Spleen (tissue), 11 donors: ENCODE measurements around the gene SLC24A3. TPM values are rescaled to one million over a fixed set of nuclear protein-coding genes. Genes with fewer than 3 reads are reported as not detected.

Experiments used
- DNase-seq: peaks from one replicate; pipeline ENCODE4 v3.0.0-alpha.2; 2020
- H3K27ac ChIP-seq, 8 donors: fragments of 200-600 bp; sonication (generic) in 7 of 8; 1 replicate in 4 of 8; 2 replicates in 4 of 8; pipeline versions ENCODE4 v1.5.0 to v1.8.0; 2016 to 2021; ENCODE audit warnings: inconsistent platforms in 4 of 8, mild to moderate bottlenecking in 4 of 8, moderate library complexity in 1 of 8
- H3K27me3 ChIP-seq, 7 donors: fragments of 200-600 bp; sonication (generic) in 6 of 7; replicated peaks in 1 of 7; 1 replicate in 4 of 7; 2 replicates in 3 of 7; pipeline versions ENCODE4 v1.5.0 to v1.8.0; 2016 to 2021; ENCODE audit warnings: inconsistent platforms in 3 of 7, mild to moderate bottlenecking in 1 of 7
- H3K36me3 ChIP-seq, 6 donors: fragments of 200-600 bp; sonication (generic) in 5 of 6; 1 replicate in 4 of 6; 2 replicates in 2 of 6; pipeline versions ENCODE4 v1.5.0 to v1.8.0; 2016 to 2021; ENCODE audit warnings: inconsistent platforms in 2 of 6
- H3K4me1 ChIP-seq, 6 donors: fragments of 200-600 bp; sonication (generic) in 5 of 6; 1 replicate in 3 of 6; 2 replicates in 3 of 6; pipeline versions ENCODE4 v1.5.0 to v1.8.0; 2016 to 2021; ENCODE audit warnings: inconsistent platforms in 3 of 6
- H3K4me3 ChIP-seq, 8 donors: fragments of 200-600 bp; sonication (generic) in 7 of 8; 1 replicate in 4 of 8; 2 replicates in 4 of 8; pipeline versions ENCODE4 v1.5.0 to v1.8.0; 2016 to 2021; ENCODE audit warnings: inconsistent platforms in 4 of 8, mild to moderate bottlenecking in 4 of 8, moderate library complexity in 2 of 8
- H3K9me3 ChIP-seq, 8 donors: fragments of 200-600 bp; sonication (generic) in 7 of 8; 1 replicate in 4 of 8; 2 replicates in 4 of 8; pipeline versions ENCODE4 v1.5.0 to v1.8.0; 2016 to 2021; ENCODE audit warnings: inconsistent platforms in 4 of 8
- POLR2A ChIP-seq, 3 donors: fragments of 450-650 bp; IDR thresholded peaks; one replicate each; pipeline ENCODE4 v1.5.1; 2017; ENCODE audit warnings: antibody characterized with exemption in 3 of 3, mild to moderate bottlenecking in 1 of 3
- POLR2AphosphoS5 ChIP-seq, 3 donors: sonication (generic); formaldehyde crosslinking; IDR thresholded peaks; one replicate each; pipeline ENCODE4 v1.5.1; 2017; ENCODE audit warnings: antibody characterized with exemption in 3 of 3
- WGBS, 5 donors: extraction: QIAGEN DNeasy Blood & Tissue Kit in 3 of 5; methylation state at CpG; one replicate each; pipeline versions ENCODE4 v1.1.5 to v1.1.7; 2013 to 2018; 5-methylcytosine and 5-hydroxymethylcytosine counted together
- intact Hi-C: fragments of 100-400 bp; cut with DNase I; formaldehyde crosslinking; loops from one replicate; pipeline ENCODE4 v1.15.0; 2023; ENCODE audit warnings: low total_unique reads
- polyA plus RNA-seq, 3 donors: library from polyadenylated mRNA; stranded (reverse); fragments of 200-250 nt; gene quantifications; one replicate each; pipeline ENCODE4 v1.2.1, GENCODE V29; 2013
- total RNA-seq, 7 donors: library from RNA; depleted of rRNA in 3 of 7; stranded (reverse); fragments of >200 nt in 3 of 7; fragmentation: NEBNext Ultra II Directional in 4 of 7; extraction: Animal tissue kit (Norgen Biotek cat#: 25700) in 4 of 7; gene quantifications; one replicate each; pipeline versions ENCODE4 v1.1.0 to v1.2.1, GENCODE V29; 2016 to 2021
- TF ChIP-seq, protein P1 (sequence below), 11 experiments: fragments of 200-600 bp in 7 of 11; fragments of 450-650 bp in 4 of 11; sonication (generic) in 4 of 11; IDR thresholded peaks in 8 of 11; conservative IDR thresholded peaks in 3 of 11; 1 replicate in 7 of 11; 2 replicates in 4 of 11; pipeline versions ENCODE4 v1.4.0 to v1.8.0; 2016 to 2021; ENCODE audit warnings: antibody characterized with exemption in 11 of 11, inconsistent platforms in 4 of 11, mild to moderate bottlenecking in 1 of 11
- donor health status: healthy with polysubstance abuse.
- donor health status: DM: no; HTN: no; CAD: no; lungs with moderate emphysema.
- donor health status: DM: no; HTN: no; CAD: no.
- donor health status: Bipolar disorder and iron deficiency.
- donor health status: healthy.
- donor health status: DM: no; HTN: no; CAD: no.
- donor health status: DM: yes; HTN: yes; CAD: no.

Gene SLC24A3
- total and polyA plus RNA-seq, 10 donors: 0.37 to 3.9 (median 2.6) TPM

DNA sequence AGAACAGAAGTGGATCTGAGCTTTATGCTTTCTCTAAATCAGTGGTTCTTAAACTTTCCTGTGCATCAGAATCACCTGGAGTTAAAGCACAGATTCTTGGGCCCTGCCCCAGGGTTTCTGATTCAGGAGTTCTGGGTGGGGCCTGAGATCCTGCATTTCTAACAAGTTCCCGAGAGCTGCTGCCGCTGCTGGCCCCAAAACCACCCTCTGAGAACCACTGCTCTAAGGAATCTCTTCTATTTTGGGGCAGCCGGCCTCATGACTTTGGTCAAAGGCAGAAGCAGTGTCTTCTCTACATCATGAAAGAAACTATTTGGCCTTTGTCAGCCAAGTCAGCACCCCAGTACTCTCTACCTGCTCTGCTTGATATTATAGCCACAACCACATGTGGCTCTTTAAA, 503.5 kb downstream of the SLC24A3 start:
- DNase-seq: no peak
- H3K4me1 ChIP-seq: no peaks in the 10 kb centered on the region
- H3K4me3 ChIP-seq: no peak overlapping the region
- no peak overlapping the region for H3K27ac ChIP-seq
- TF ChIP-seq, protein P1, sequence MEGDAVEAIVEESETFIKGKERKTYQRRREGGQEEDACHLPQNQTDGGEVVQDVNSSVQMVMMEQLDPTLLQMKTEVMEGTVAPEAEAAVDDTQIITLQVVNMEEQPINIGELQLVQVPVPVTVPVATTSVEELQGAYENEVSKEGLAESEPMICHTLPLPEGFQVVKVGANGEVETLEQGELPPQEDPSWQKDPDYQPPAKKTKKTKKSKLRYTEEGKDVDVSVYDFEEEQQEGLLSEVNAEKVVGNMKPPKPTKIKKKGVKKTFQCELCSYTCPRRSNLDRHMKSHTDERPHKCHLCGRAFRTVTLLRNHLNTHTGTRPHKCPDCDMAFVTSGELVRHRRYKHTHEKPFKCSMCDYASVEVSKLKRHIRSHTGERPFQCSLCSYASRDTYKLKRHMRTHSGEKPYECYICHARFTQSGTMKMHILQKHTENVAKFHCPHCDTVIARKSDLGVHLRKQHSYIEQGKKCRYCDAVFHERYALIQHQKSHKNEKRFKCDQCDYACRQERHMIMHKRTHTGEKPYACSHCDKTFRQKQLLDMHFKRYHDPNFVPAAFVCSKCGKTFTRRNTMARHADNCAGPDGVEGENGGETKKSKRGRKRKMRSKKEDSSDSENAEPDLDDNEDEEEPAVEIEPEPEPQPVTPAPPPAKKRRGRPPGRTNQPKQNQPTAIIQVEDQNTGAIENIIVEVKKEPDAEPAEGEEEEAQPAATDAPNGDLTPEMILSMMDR (IDR thresholded peaks at IDR 0.05 in 8 of 11, conservative IDR thresholded peaks at IDR 0.05 in 3 of 11): no peak
- TF ChIP-seq POLR2A (IDR thresholded peaks at IDR 0.05): no peak
- no peak for TF ChIP-seq POLR2AphosphoS5 (IDR thresholded peaks at IDR 0.05)
- WGBS, 5 donors: 94 to 100% (median 97%) methylated on average over 3 of the region's 3 CpGs
- no peaks in the 10 kb centered on the region for H3K36me3 ChIP-seq
- no peaks in the 10 kb centered on the region for H3K27me3 ChIP-seq
- intact Hi-C loops: no loop called here
- H3K9me3 ChIP-seq: peaks cover 0 to 25% (median 21%) of the 10 kb centered on the region in 8 donors

DNA sequence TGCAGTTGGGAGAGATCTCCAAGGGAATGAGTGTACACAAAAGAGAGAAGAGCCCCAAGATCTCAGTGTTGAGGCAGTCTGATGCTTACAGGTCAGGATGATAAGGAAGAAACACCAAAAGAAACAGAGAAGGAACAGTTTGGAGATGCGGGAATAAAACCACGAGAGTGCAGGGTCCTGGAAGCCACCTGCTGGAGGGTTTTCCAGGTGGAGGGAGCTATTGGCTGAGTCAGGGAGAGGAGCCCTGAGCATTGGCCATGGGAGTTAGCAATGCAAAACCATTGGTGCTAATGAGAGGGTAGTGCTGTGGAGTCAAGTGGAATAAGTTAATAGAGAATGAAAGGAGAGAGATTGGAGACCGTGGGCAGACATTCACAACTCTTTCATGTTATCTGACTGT, 506.4 kb downstream of the SLC24A3 start:
- intact Hi-C loops: no loop called here
- DNase-seq: no peak
- no peak overlapping the region for H3K27ac ChIP-seq
- H3K9me3 ChIP-seq: peaks cover 0 to 25% (median 21%) of the 10 kb centered on the region in 8 donors
- no peak for TF ChIP-seq POLR2AphosphoS5 (IDR thresholded peaks at IDR 0.05)
- TF ChIP-seq POLR2A (IDR thresholded peaks at IDR 0.05): no peak
- TF ChIP-seq, protein P1 (IDR thresholded peaks at IDR 0.05 in 8 of 11, conservative IDR thresholded peaks at IDR 0.05 in 3 of 11): no peak
- H3K4me3 ChIP-seq: no peak overlapping the region
- WGBS, 5 donors: 75 to 90% (median 84%) methylated on average over 3 of the region's 3 CpGs
- H3K36me3 ChIP-seq: no peaks in the 10 kb centered on the region
- H3K27me3 ChIP-seq: no peaks in the 10 kb centered on the region
- H3K4me1 ChIP-seq: no peaks in the 10 kb centered on the region

DNA sequence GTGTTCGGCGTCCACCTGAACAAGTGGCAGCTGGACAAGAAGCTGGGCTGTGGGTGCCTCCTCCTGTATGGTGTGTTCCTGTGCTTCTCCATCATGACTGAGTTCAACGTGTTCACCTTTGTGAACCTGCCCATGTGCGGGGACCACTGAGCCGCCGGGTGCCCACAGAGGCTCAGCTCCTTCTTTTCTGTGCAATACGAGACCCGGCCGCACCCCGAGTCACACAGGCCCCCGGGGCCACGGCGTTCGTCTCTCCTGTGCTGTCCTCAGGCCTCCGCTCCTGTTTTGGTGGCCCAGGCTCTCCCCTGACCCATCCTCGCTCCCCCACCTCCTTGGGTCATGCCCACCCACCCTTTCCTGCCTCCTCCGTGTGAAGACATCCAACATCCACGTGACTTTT, 508.5 kb downstream of the SLC24A3 start:
- Histone ChIP-seq H3K27me3 (no peaks in the 10 kb centered on the region), H3K9me3 (peaks cover 0 to 17% (median 15%) of the 10 kb centered on the region in 8 donors), H3K4me3 (no peak overlapping the region), H3K4me1 (peaks cover 0 to 6% (median 0%) of the 10 kb centered on the region in 6 donors), H3K36me3 (no peaks in the 10 kb centered on the region), H3K27ac (no peak overlapping the region)
- intact Hi-C loops: no loop called here
- TF ChIP-seq POLR2A (IDR thresholded peaks at IDR 0.05): no peak
- no peak for TF ChIP-seq POLR2AphosphoS5 (IDR thresholded peaks at IDR 0.05)
- TF ChIP-seq, protein P1 (IDR thresholded peaks at IDR 0.05 in 8 of 11, conservative IDR thresholded peaks at IDR 0.05 in 3 of 11): no peak
- no peak for DNase-seq
- WGBS, 5 donors: 90 to 95% (median 92%) methylated on average over 16 to 18 of the region's 18 CpGs

DNA sequence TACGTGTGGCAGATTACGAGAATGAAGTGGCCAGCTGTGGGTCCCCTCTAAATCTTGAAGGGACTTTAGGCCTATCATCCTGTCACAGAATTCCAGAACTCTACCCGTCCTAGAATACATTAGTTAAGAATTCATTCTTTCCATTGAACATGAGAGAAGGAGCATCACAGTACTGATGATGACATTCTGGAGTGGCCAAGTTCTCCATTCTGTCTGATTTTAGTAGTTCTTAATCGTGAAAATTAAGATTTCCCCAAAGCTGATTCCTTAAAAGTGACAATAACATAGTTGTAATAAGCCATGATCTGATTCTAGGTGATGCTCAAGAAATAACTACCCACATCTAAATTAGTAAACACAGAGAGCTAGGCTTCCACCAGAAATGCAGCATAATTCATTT, 510.6 kb downstream of the SLC24A3 start:
- intact Hi-C loops: no loop called here
- Histone ChIP-seq H3K27ac (no peak overlapping the region), H3K9me3 (no peaks in the 10 kb centered on the region), H3K4me3 (no peak overlapping the region), H3K4me1 (peaks cover 0 to 20% (median 4%) of the 10 kb centered on the region in 6 donors), H3K36me3 (no peaks in the 10 kb centered on the region), H3K27me3 (no peaks in the 10 kb centered on the region)
- DNase-seq: no peak
- TF ChIP-seq, protein P1 (IDR thresholded peaks at IDR 0.05 in 8 of 11, conservative IDR thresholded peaks at IDR 0.05 in 3 of 11): no peak
- no peak for TF ChIP-seq POLR2AphosphoS5 (IDR thresholded peaks at IDR 0.05)
- no peak for TF ChIP-seq POLR2A (IDR thresholded peaks at IDR 0.05)
- 82 to 93% (median 89%) methylated on average over 4 of the region's 4 CpGs for WGBS, 5 donors
